K562 (cell line): ENCODE measurements around the gene C1orf21. TPM values are rescaled to one million over a fixed set of nuclear protein-coding genes. Genes with fewer than 3 reads are reported as not detected.

Experiments
- ATAC-seq: fragments of 200-7000 bp; cut with Tn5 transposase; 3 replicates; pipeline ENCODE4 v1.9.1; 2020; ENCODE audit warnings: moderate library complexity
- BruUV-seq: library from RNA; stranded (reverse); fragments of 400-500 nt; replicated peaks from 2 replicates; lab custom pipeline; 2021; lab: Mats Ljungman, UMichigan
- CTCF ChIA-PET: fragments of 300-600 bp; formaldehyde crosslinking; extraction: SDS; loops from one replicate; lab custom pipeline; 2021; ENCODE audit warnings: low intra/inter-chr PET ratio; lab: Yijun Ruan, JAX
- POLR2A ChIA-PET: fragments of 300-600, 350-650 bp; sonication (Branson Sonifier 250); formaldehyde crosslinking; extraction: SDS; loops from one replicate; lab custom pipeline; 2021; ENCODE audit warnings: antibody characterized with exemption, inconsistent platforms; lab: Yijun Ruan, JAX
- DNase-seq, 4 experiments: peaks; one replicate each; pipeline versions ENCODE4 v3.0.0 to v3.0.0-alpha.2; 2011 to 2018; ENCODE audit warnings: low spot score in 3 of 4, mixed read lengths in 3 of 4; ENCODE audit errors: extremely low read depth in 1 of 4
- FAIRE-seq: peaks from 2 replicates; lab custom pipeline; 2011; peaks lifted over from hg19 to GRCh38; lab: Jason Lieb, UNC
- H2AFZ ChIP-seq: 2 replicates; pipeline ENCODE4 v1.6.0; 2011; ENCODE audit warnings: low read depth, low read length, control low read depth, inconsistent platforms
- H3K27ac ChIP-seq: fragments of 200-600 bp; 3 replicates; pipeline ENCODE4 v1.8.0; 2011; ENCODE audit warnings: low read depth, mild to moderate bottlenecking, control low read depth, inconsistent platforms, low read length, moderate library complexity, mixed read lengths; ENCODE audit errors: extremely low read depth
- H3K27me3 ChIP-seq, 2 experiments: fragments of 300-600 bp in 1 of 2; 2 replicates in 1 of 2; 3 replicates in 1 of 2; pipeline versions ENCODE4 v1.6.0 to v1.8.0; 2011; ENCODE audit warnings: inconsistent platforms in 2 of 2, low read length in 2 of 2, mild to moderate bottlenecking in 1 of 2, mixed read lengths in 1 of 2, moderate library complexity in 1 of 2; ENCODE audit not compliant: control insufficient read depth in 2 of 2, insufficient read depth in 2 of 2
- H3K36me3 ChIP-seq: fragments of 300-600 bp; 3 replicates; pipeline ENCODE4 v1.8.0; 2011; ENCODE audit warnings: mild to moderate bottlenecking, low read length, inconsistent platforms; ENCODE audit not compliant: control insufficient read depth, insufficient read depth
- H3K4me1 ChIP-seq, 2 experiments: fragments of 200-600 bp in 1 of 2; replicated peaks in 1 of 2; 2 replicates in 1 of 2; 3 replicates in 1 of 2; pipeline versions ENCODE4 v1.5.1 to v1.8.0; 2011; ENCODE audit warnings: inconsistent platforms in 2 of 2, low read length in 2 of 2, mild to moderate bottlenecking in 1 of 2, mixed read lengths in 1 of 2, moderate library complexity in 1 of 2; ENCODE audit not compliant: control insufficient read depth in 2 of 2, insufficient read depth in 2 of 2
- H3K4me2 ChIP-seq: 2 replicates; pipeline ENCODE4 v1.6.1; 2011; ENCODE audit warnings: low read length, control low read depth, inconsistent platforms, mixed read lengths; ENCODE audit not compliant: insufficient read depth
- H3K4me3 ChIP-seq: fragments of 200-600 bp; sonication (generic), shearing (Covaris generic); 2 replicates; pipeline ENCODE4 v1.5.1; 2016; ENCODE audit warnings: control low read depth, inconsistent platforms
- H3K79me2 ChIP-seq: fragments of 200-600 bp; 3 replicates; pipeline ENCODE4 v1.8.0; 2011; ENCODE audit warnings: low read length, inconsistent platforms; ENCODE audit not compliant: control insufficient read depth, insufficient read depth
- H3K9ac ChIP-seq, 2 experiments: 2 replicates each; pipeline versions ENCODE4 v1.6.0 to v1.6.1; 2011; ENCODE audit warnings: low read depth in 2 of 2, low read length in 2 of 2, control low read depth in 1 of 2, inconsistent platforms in 1 of 2, mild to moderate bottlenecking in 1 of 2, mixed read lengths in 1 of 2; ENCODE audit not compliant: insufficient read depth in 1 of 2
- H3K9me1 ChIP-seq: one replicate; pipeline ENCODE4 v1.6.0; 2011; ENCODE audit warnings: inconsistent platforms, mild to moderate bottlenecking, low read length, moderate library complexity; ENCODE audit not compliant: control insufficient read depth, insufficient read depth
- H3K9me3 ChIP-seq: replicated peaks from 2 replicates; pipeline ENCODE4 v1.5.1; 2011; ENCODE audit warnings: low read depth, low read length, inconsistent platforms; ENCODE audit not compliant: control insufficient read depth, insufficient read depth
- H4K20me1 ChIP-seq: replicated peaks from 2 replicates; pipeline ENCODE4 v1.6.1; 2011; ENCODE audit warnings: low read length, inconsistent platforms, mixed read lengths; ENCODE audit not compliant: control insufficient read depth, insufficient read depth
- DDX20 ChIP-seq: fragments of 450-650 bp; IDR thresholded peaks from 2 replicates; pipeline ENCODE4 v1.6.1; 2016; ENCODE audit warnings: missing genetic modification characterization, low read depth, mild to moderate bottlenecking, missing compliant biosample characterization, moderate library complexity
- KAT7 ChIP-seq: sonication (generic); formaldehyde crosslinking; IDR thresholded peaks from 2 replicates; pipeline ENCODE4 v1.8.0; 2022; ENCODE audit warnings: missing genetic modification reagents, mild to moderate bottlenecking, borderline replicate concordance
- KLF1 ChIP-seq: fragments of 450-650 bp; IDR thresholded peaks from 2 replicates; pipeline ENCODE4 v1.6.1; 2016; ENCODE audit warnings: missing genetic modification characterization, missing compliant biosample characterization
- MCM7 ChIP-seq, 2 experiments: fragments of 450-650 bp; IDR thresholded peaks; 2 replicates each; pipeline ENCODE4 v1.6.1; 2016 to 2018
- MXD1 ChIP-seq: fragments of 250-450 bp; sonication (Bioruptor Pico); IDR thresholded peaks from 2 replicates; pipeline ENCODE4 v1.8.0; 2021; ENCODE audit warnings: borderline replicate concordance, mild to moderate bottlenecking, moderate library complexity; ENCODE audit not compliant: poor library complexity, severe bottlenecking
- NCOA6 ChIP-seq: fragments of 450-650 bp; IDR thresholded peaks from 2 replicates; pipeline ENCODE4 v1.6.1; 2017; ENCODE audit warnings: mild to moderate bottlenecking
- PRDM10 ChIP-seq: fragments of 450-650 bp; IDR thresholded peaks from 2 replicates; pipeline ENCODE4 v1.6.1; 2018; ENCODE audit not compliant: partially characterized antibody
- PYGO2 ChIP-seq: fragments of 450-650 bp; IDR thresholded peaks from 2 replicates; pipeline ENCODE4 v1.6.1; 2016; ENCODE audit warnings: mild to moderate bottlenecking, missing genetic modification characterization, moderate library complexity, missing compliant biosample characterization
- SIN3A ChIP-seq, 2 experiments: fragments of 150-350 bp in 1 of 2; IDR thresholded peaks; 2 replicates each; pipeline ENCODE4 v1.6.1; 2011 to 2016; ENCODE audit warnings: borderline replicate concordance in 2 of 2, low read depth in 2 of 2, low read length in 2 of 2, mild to moderate bottlenecking in 2 of 2, moderate library complexity in 2 of 2; ENCODE audit not compliant: control insufficient read depth in 1 of 2
- TSHZ1 ChIP-seq: fragments of 250-450 bp; sonication (Bioruptor Pico); IDR thresholded peaks from 2 replicates; pipeline ENCODE4 v1.4.0; 2020; ENCODE audit warnings: mild to moderate bottlenecking, moderate library complexity
- ZBTB5 ChIP-seq: fragments of 450-650 bp; IDR thresholded peaks from 2 replicates; pipeline ENCODE4 v1.6.1; 2017; ENCODE audit warnings: antibody characterized with exemption
- ZNF695 ChIP-seq: fragments of 450-650 bp; formaldehyde crosslinking; IDR thresholded peaks from 2 replicates; pipeline ENCODE4 v1.4.0; 2020; ENCODE audit warnings: mild to moderate bottlenecking, moderate library complexity
- ZNF76 ChIP-seq: fragments of 250-450 bp; sonication (Bioruptor Pico); IDR thresholded peaks from 2 replicates; pipeline ENCODE4 v1.4.0; 2020; ENCODE audit warnings: mild to moderate bottlenecking, moderate library complexity, borderline replicate concordance
- WGBS: fragments of 100-300 bp; shearing (Covaris generic); methylation state at CpG from one replicate; pipeline ENCODE4 v1.1.6; 2016; ENCODE audit warnings: low coverage, mixed read lengths; ENCODE audit not compliant: insufficient coverage; ENCODE audit errors: missing lambda C conversion rate; 5-methylcytosine and 5-hydroxymethylcytosine counted together
- in situ Hi-C: fragments of 300-500 bp; cut with MboI; formaldehyde crosslinking; loops from 4 replicates; pipeline ENCODE4 v1.15.0; 2018; ENCODE audit warnings: inconsistent platforms, mixed read lengths
- intact Hi-C: fragments of 100-400 bp; cut with micrococcal nuclease; formaldehyde crosslinking; loops from 2 replicates; pipeline ENCODE4 v1.14.2; 2022
- polyA plus RNA-seq, 8 experiments: library from polyadenylated mRNA; depleted of rRNA in 4 of 8; stranded (reverse) in 5 of 8; unstranded in 3 of 8; fragments of >200 nt; fragmentation: Nextera tagmentation in 2 of 8; fragmentation: Illumina TruSeq in 1 of 8; extraction: Ambion mirVana in 2 of 8; extraction: Trizol in 1 of 8; gene quantifications; 2 replicates each; pipeline versions ENCODE4 v1.2.1 to v1.2.3, GENCODE V29; 2011 to 2014; ENCODE audit warnings: inconsistent platforms in 1 of 8, missing spikeins in 1 of 8
- total RNA-seq, 7 experiments: library from RNA; depleted of rRNA in 6 of 7; stranded (reverse); fragments of >200 nt in 6 of 7; fragmentation: Illumina TruSeq in 2 of 7; extraction: Trizol in 2 of 7; gene quantifications; 2 replicates each; pipeline versions ENCODE4 v1.2.1 to v1.2.3, GENCODE V29; 2011 to 2021; ENCODE audit warnings: low replicate concordance in 1 of 7

C1orf21 gene
- total and polyA plus RNA-seq, 9 of the 15 experiments (the other 6 are each of a cell fraction or from before 2014, with no cell fraction given), result under 0.01 to 0.31 (median 0.07) TPM

DNA sequence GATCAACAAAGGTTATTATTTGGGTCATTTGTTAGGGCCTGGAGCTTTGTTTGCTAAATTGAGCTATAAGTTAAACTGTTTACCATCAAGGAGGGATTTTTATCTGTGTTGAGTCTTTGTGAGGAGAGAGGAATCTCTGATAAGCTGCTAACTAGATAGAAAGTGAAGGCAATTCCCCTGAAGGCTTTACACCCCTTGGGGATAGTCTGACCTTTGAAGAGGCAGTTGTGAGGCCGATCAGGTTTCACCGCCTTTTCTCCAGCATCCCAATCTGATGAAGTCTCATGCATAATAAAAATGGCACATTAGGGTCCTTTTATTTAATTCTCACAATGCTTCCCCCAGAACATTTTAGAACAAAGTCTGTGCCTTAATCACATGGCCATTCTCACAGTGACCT, 21.8 kb downstream of the C1orf21 start:
- FAIRE-seq (no peak), DNase-seq (no peak), ATAC-seq (no peak)
- no peaks in the 10 kb centered on the region for H3K36me3 ChIP-seq
- H3K27me3 ChIP-seq, result peaks cover 0 to 2% of the 10 kb centered on the region in 2 experiments; a peak in 1 of 5 replicates
- POLR2A ChIA-PET, result no interaction called here
- no peak overlapping the region for H3K4me3 ChIP-seq
- no peak overlapping the region for H3K27ac ChIP-seq
- no peaks in the 10 kb centered on the region for H3K79me2 ChIP-seq
- H4K20me1 ChIP-seq, result no peaks in the 10 kb centered on the region
- H3K9ac ChIP-seq, result no peak overlapping the region
- no TSS peak for BruUV-seq
- H3K9me3 ChIP-seq, result no peaks in the 10 kb centered on the region
- 0% methylated on average over 2 of the region's 2 CpGs for WGBS
- CTCF ChIA-PET, result no interaction called here
- H3K9me1 ChIP-seq, result no peaks in the 10 kb centered on the region
- no peak overlapping the region for H3K4me2 ChIP-seq
- H2AFZ ChIP-seq, result no peak overlapping the region
- in situ Hi-C loops (no loop called here), intact Hi-C loops (no loop called here)
- H3K4me1 ChIP-seq, result no peaks in the 10 kb centered on the region
- TF ChIP-seq DDX20 (no peak), NCOA6 (no peak), TSHZ1 (no peak), MCM7 (IDR thresholded peaks at IDR 0.05) (no peak), ZBTB5 (no peak), ZNF76 (no peak), KAT7 (CRISPR knock-in tag) (no peak), SIN3A (IDR thresholded peaks at IDR 0.05; ENCODE audit: borderline replicate concordance in 2 of 2, control insufficient read depth in 1 of 2, low read depth in 2 of 2, low read length in 2 of 2) (no peak), PYGO2 (no peak), MXD1 (CRISPR knock-in tag) (no peak), ZNF695 (CRISPR knock-in tag) (no peak), KLF1 (tag) (no peak), PRDM10 (no peak)
